Transverse colon (tissue), 3 donors: Measurements from ENCODE around the gene SNRPA.

Experiments
- EP300 ChIP-seq: sonication (generic); formaldehyde crosslinking; IDR thresholded peaks from one replicate; pipeline ENCODE4 v1.6.1; 2017; ENCODE audit warnings: antibody characterized with exemption, low read depth
- POLR2A ChIP-seq: fragments of 450-650 bp; IDR thresholded peaks from one replicate; pipeline ENCODE4 v1.6.1; 2016; ENCODE audit warnings: antibody characterized with exemption, mild to moderate bottlenecking, moderate library complexity
- TF ChIP-seq, protein P1 (sequence below), 5 experiments: fragments of 200-600 bp in 3 of 5; fragments of 450-650 bp in 2 of 5; sonication (generic) in 3 of 5; IDR thresholded peaks; 1 replicate in 2 of 5; 2 replicates in 3 of 5; pipeline ENCODE4 v1.5.1; 2016 to 2017; ENCODE audit warnings: antibody characterized with exemption in 5 of 5, inconsistent platforms in 3 of 5, mild to moderate bottlenecking in 2 of 5, moderate library complexity in 1 of 5

DNA sequence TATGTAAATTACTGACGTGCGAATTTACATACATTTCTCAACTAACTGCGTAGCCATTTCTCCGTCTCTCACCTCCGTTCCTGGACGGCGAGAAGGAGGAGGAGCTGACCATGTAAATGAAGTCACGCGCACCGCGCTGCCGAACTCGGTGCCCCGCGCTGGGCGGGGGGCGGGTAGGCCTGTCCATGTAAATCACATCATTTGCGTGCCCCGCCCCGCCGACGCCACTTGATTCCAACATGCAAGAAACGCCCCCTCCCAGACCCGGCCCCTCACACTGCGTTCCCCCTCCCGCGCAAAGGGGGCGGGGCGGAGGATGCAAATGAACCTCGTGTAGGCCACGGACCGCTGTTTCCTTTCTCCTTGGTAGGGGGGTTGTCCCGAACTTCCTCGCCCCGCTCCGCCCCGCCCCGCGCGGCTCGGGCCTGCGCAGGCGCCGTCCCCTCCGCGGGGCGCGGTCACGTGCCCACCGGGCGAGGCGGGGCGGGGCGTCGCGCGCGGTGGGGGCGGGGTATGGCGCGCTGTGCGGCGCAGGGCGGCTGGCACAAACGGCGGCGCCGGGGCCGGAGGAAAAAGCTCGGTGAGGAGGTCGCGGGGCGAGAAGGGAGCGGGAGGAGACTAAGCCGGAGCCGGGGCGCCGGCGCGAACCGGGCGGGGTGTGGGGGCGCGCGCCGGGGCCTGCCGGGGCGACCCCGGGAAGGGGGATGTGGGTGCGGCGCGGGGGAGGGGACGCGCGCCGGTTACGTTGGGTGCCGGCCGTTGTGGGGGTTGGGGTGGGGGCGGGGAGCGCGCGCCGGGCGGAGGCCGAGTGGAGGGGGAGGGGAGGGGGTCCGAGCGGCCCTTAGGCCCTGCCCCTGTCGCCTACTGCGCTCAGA is 47.9 kb downstream of the SNRPA start, which contains the start of gene EGLN2:
- TF ChIP-seq, protein P1, sequence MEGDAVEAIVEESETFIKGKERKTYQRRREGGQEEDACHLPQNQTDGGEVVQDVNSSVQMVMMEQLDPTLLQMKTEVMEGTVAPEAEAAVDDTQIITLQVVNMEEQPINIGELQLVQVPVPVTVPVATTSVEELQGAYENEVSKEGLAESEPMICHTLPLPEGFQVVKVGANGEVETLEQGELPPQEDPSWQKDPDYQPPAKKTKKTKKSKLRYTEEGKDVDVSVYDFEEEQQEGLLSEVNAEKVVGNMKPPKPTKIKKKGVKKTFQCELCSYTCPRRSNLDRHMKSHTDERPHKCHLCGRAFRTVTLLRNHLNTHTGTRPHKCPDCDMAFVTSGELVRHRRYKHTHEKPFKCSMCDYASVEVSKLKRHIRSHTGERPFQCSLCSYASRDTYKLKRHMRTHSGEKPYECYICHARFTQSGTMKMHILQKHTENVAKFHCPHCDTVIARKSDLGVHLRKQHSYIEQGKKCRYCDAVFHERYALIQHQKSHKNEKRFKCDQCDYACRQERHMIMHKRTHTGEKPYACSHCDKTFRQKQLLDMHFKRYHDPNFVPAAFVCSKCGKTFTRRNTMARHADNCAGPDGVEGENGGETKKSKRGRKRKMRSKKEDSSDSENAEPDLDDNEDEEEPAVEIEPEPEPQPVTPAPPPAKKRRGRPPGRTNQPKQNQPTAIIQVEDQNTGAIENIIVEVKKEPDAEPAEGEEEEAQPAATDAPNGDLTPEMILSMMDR (IDR thresholded peaks at IDR 0.05): no peak
- TF ChIP-seq EP300: no peak
- peak; percentile 1 for TF ChIP-seq POLR2A
